Upper lobe of left lung (tissue), 4 donors: ENCODE measurements around the gene ZC3H18.

Source experiments
- EP300 ChIP-seq, 4 donors: sonication (generic); formaldehyde crosslinking; IDR thresholded peaks; one replicate each; pipeline ENCODE4 v1.5.1; 2017; ENCODE audit warnings: antibody characterized with exemption in 4 of 4, control low read depth in 2 of 4
- POLR2A ChIP-seq, 4 donors: fragments of 450-650 bp; IDR thresholded peaks; one replicate each; pipeline ENCODE4 v1.5.1; 2016 to 2017; ENCODE audit warnings: antibody characterized with exemption in 4 of 4, mild to moderate bottlenecking in 2 of 4
- POLR2AphosphoS5 ChIP-seq, 2 donors: sonication (generic); formaldehyde crosslinking; IDR thresholded peaks; one replicate each; pipeline ENCODE4 v1.5.1; 2017; ENCODE audit warnings: antibody characterized with exemption in 2 of 2
- TF ChIP-seq, protein P1 (sequence below), 6 experiments: fragments of 450-650 bp in 4 of 6; fragments of 200-600 bp in 2 of 6; sonication (generic) in 2 of 6; IDR thresholded peaks; one replicate each; pipeline ENCODE4 v1.5.1; 2016 to 2019; ENCODE audit warnings: antibody characterized with exemption in 6 of 6

DNA sequence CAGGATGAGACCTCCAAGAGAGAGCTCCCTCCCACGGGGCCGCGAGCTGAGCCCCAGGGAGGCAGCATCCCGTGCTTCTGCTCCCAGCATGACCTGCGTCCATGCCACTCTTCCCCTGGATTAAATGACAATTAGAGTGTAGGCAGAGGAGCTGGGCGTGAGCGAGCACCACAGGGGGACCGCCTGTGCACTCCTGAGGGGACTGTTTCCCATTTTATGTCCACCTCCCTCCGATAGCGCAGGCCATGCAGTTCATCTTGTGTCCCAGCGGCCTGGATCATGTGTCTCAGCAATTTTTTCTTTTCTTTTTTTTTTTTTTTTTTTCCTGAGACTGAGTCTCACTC lies 62.4 kb downstream of the ZC3H18 start:
- TF ChIP-seq, protein P1, sequence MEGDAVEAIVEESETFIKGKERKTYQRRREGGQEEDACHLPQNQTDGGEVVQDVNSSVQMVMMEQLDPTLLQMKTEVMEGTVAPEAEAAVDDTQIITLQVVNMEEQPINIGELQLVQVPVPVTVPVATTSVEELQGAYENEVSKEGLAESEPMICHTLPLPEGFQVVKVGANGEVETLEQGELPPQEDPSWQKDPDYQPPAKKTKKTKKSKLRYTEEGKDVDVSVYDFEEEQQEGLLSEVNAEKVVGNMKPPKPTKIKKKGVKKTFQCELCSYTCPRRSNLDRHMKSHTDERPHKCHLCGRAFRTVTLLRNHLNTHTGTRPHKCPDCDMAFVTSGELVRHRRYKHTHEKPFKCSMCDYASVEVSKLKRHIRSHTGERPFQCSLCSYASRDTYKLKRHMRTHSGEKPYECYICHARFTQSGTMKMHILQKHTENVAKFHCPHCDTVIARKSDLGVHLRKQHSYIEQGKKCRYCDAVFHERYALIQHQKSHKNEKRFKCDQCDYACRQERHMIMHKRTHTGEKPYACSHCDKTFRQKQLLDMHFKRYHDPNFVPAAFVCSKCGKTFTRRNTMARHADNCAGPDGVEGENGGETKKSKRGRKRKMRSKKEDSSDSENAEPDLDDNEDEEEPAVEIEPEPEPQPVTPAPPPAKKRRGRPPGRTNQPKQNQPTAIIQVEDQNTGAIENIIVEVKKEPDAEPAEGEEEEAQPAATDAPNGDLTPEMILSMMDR (IDR thresholded peaks at IDR 0.05) = no peak
- TF ChIP-seq POLR2A (IDR thresholded peaks at IDR 0.05) (no peak), EP300 (IDR thresholded peaks at IDR 0.05) (no peak), POLR2AphosphoS5 (IDR thresholded peaks at IDR 0.05) (no peak)
